GOT3 (cell line): Measurements from ENCODE around the gene KIFAP3.

Experiments used
- DNase-seq: peaks from one replicate; lab custom pipeline; 2025; ENCODE audit warnings: mixed read lengths; lab: John Stamatoyannopoulos, UW

KIFAP3 gene

GRCh38 chr1:169985757-169986156, 88.7 kb downstream of the KIFAP3 start:
- no peak for DNase-seq

GRCh38 chr1:169974067-169974466, 100.4 kb downstream of the KIFAP3 start:
- no peak for DNase-seq

GRCh38 chr1:169970114-169970513, 104.4 kb downstream of the KIFAP3 start:
- no peak for DNase-seq

GRCh38 chr1:169968174-169968573, 106.3 kb downstream of the KIFAP3 start:
- no peak for DNase-seq

GRCh38 chr1:169964206-169964605, 110.3 kb downstream of the KIFAP3 start:
- DNase-seq: no peak

GRCh38 chr1:169959686-169960085, 114.8 kb downstream of the KIFAP3 start:
- DNase-seq: no peak

GRCh38 chr1:169958987-169959386, 115.5 kb downstream of the KIFAP3 start:
- DNase-seq: no peak

GRCh38 chr1:169957884-169958283, 116.6 kb downstream of the KIFAP3 start:
- DNase-seq: no peak

- no peak for DNase-seq
These were observed 123.4 kb downstream of the KIFAP3 start for GRCh38 chr1:169951108-169951507.

- no peak for DNase-seq
These were observed 125.4 kb downstream of the KIFAP3 start for GRCh38 chr1:169949139-169949538.

GRCh38 chr1:169946206-169946605, 128.3 kb downstream of the KIFAP3 start:
- DNase-seq: no peak

- no peak for DNase-seq
These were observed 129.3 kb downstream of the KIFAP3 start for GRCh38 chr1:169945181-169945580.

GRCh38 chr1:169944621-169945020, 129.9 kb downstream of the KIFAP3 start:
- no peak for DNase-seq

GRCh38 chr1:169943963-169944526, 130.4 kb downstream of the KIFAP3 start:
- DNase-seq: no peak

- no peak for DNase-seq
These were observed 132.3 kb downstream of the KIFAP3 start for GRCh38 chr1:169941982-169942830.

GRCh38 chr1:169933984-169934725, 140.3 kb downstream of the KIFAP3 start:
- DNase-seq: no peak

GRCh38 chr1:169931795-169932231, 142.7 kb downstream of the KIFAP3 start:
- DNase-seq: no peak

GRCh38 chr1:169929210-169929526, 145.3 kb downstream of the KIFAP3 start:
- DNase-seq: no peak

- no peak for DNase-seq
These were observed 145.9 kb downstream of the KIFAP3 start for GRCh38 chr1:169928438-169929209.

GRCh38 chr1:169925505-169926482, 148.7 kb downstream of the KIFAP3 start:
- no peak for DNase-seq

GRCh38 chr1:169924829-169925228, 149.7 kb downstream of the KIFAP3 start:
- no peak for DNase-seq
